Measurements from ENCODE around the gene DPP6. TPM values are rescaled to one million over a fixed set of nuclear protein-coding genes. Genes with fewer than 3 reads are reported as not detected.

The DPP6 gene
- total and polyA plus RNA-seq, 7 donors, result 0.18 to 1.8 (median 0.57) TPM

GRCh38 chr7:154383045-154383444, 330.8 kb downstream of the DPP6 start:
- no peak for TF ChIP-seq CTCF (IDR thresholded peaks at IDR 0.05)
- Histone ChIP-seq H3K27me3 (ENCODE audit: insufficient read depth in 3 of 3, low read length in 2 of 3) (no peaks in the 10 kb centered on the region), H3K4me3 (no peak overlapping the region), H3K36me3 (ENCODE audit: insufficient read depth in 1 of 2, low read depth in 1 of 2) (no peaks in the 10 kb centered on the region), H3K27ac (no peak overlapping the region), H3K9me3 (no peaks in the 10 kb centered on the region), H3K4me1 (no peaks in the 10 kb centered on the region)
- no peak for ATAC-seq
- intact Hi-C loops (cut with DNase I), result no loop called here
- DNase-seq, result no peak
- 74 to 78% (median 78%) methylated on average over 3 of the region's 3 CpGs for WGBS, 3 donors

GRCh38 chr7:154385214-154385613, 333.0 kb downstream of the DPP6 start:
- Histone ChIP-seq H3K4me3 (no peak overlapping the region), H3K4me1 (no peaks in the 10 kb centered on the region), H3K9me3 (no peaks in the 10 kb centered on the region), H3K36me3 (ENCODE audit: insufficient read depth in 1 of 2, low read depth in 1 of 2) (no peaks in the 10 kb centered on the region), H3K27ac (no peak overlapping the region), H3K27me3 (ENCODE audit: insufficient read depth in 3 of 3, low read length in 2 of 3) (no peaks in the 10 kb centered on the region)
- WGBS, 3 donors, result 83 to 85% (median 84%) methylated on average over 8 of the region's 8 CpGs
- DNase-seq (no peak), ATAC-seq (no peak)
- no peak for TF ChIP-seq CTCF (IDR thresholded peaks at IDR 0.05)
- intact Hi-C loops (cut with DNase I), result no loop called here

DNA sequence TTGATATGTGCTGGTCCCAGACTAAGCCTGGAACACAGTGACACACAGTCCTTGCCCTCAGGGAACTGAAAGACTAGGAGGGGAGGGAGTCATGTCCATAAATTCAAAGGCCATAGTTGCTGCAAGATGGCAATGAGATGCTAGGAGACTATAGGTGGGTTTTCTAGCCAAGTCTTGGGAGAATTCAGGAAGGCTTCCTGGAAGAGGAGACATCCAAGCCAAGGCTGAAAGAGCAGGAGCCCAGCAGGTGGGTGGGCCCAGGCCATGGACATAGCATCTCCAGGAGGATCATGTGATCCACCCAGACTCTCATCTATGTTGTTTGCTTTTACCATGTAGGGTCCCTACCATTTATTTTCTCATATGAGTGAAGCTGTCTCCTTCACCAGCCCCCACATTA, 335.1 kb downstream of the DPP6 start:
- ATAC-seq, result no peak
- H3K4me3 ChIP-seq, result no peak overlapping the region
- no peak for TF ChIP-seq CTCF (IDR thresholded peaks at IDR 0.05)
- H3K9me3 ChIP-seq, result no peaks in the 10 kb centered on the region
- intact Hi-C loops (cut with DNase I), result no loop called here
- no peak for DNase-seq
- H3K27ac ChIP-seq, result no peak overlapping the region
- H3K27me3 ChIP-seq (ENCODE audit: insufficient read depth in 3 of 3, low read length in 2 of 3), result no peaks in the 10 kb centered on the region
- no peaks in the 10 kb centered on the region for H3K36me3 ChIP-seq (ENCODE audit: insufficient read depth in 1 of 2, low read depth in 1 of 2)
- no peaks in the 10 kb centered on the region for H3K4me1 ChIP-seq

GRCh38 chr7:154388412-154388811, 336.2 kb downstream of the DPP6 start:
- ATAC-seq (no peak), DNase-seq (no peak)
- no peaks in the 10 kb centered on the region for H3K36me3 ChIP-seq (ENCODE audit: insufficient read depth in 1 of 2, low read depth in 1 of 2)
- no peaks in the 10 kb centered on the region for H3K27me3 ChIP-seq (ENCODE audit: insufficient read depth in 3 of 3, low read length in 2 of 3)
- no peaks in the 10 kb centered on the region for H3K9me3 ChIP-seq
- intact Hi-C loops (cut with DNase I), result no loop called here
- H3K4me3 ChIP-seq, result no peak overlapping the region
- TF ChIP-seq CTCF (IDR thresholded peaks at IDR 0.05), result no peak
- no peak overlapping the region for H3K27ac ChIP-seq
- H3K4me1 ChIP-seq, result no peaks in the 10 kb centered on the region
- 86 to 91% (median 87%) methylated on average over 4 of the region's 4 CpGs for WGBS, 3 donors

DNA sequence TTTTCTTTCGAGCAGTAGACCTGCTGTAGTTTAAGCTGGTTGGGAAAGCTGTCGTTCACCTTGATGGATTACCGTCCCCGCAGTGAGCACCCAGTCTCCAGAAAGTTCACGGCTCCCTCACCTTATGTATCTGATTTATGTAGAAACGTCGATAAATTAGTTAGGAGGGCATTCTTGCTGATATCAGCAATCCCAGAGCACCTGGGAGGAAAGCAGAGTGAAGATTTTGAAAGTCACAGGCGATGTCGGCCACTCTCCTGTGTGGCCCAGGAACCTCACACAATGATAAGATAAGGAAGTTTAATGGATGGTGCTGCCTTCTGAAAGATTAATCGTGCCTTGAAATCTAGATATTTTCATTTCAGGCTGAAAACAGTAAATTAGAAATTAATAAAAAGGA, 336.8 kb downstream of the DPP6 start:
- no peak for DNase-seq
- intact Hi-C loops (cut with DNase I), result no loop called here
- Histone ChIP-seq H3K36me3 (ENCODE audit: insufficient read depth in 1 of 2, low read depth in 1 of 2) (no peaks in the 10 kb centered on the region), H3K27ac (no peak overlapping the region), H3K4me3 (no peak overlapping the region), H3K4me1 (no peaks in the 10 kb centered on the region), H3K9me3 (no peaks in the 10 kb centered on the region), H3K27me3 (ENCODE audit: insufficient read depth in 3 of 3, low read length in 2 of 3) (no peaks in the 10 kb centered on the region)
- TF ChIP-seq CTCF (IDR thresholded peaks at IDR 0.05), result no peak
- no peak for ATAC-seq
- 67 to 74% (median 71%) methylated on average over 10 of the region's 10 CpGs for WGBS, 3 donors
